Measurements from ENCODE around the gene MRI1.
"Not testable (repeated sequence)": the region's sequence is repeated elsewhere in the genome, so short reads cannot be mapped to it uniquely, and the experiment has no call there.

The MRI1 gene

DNA sequence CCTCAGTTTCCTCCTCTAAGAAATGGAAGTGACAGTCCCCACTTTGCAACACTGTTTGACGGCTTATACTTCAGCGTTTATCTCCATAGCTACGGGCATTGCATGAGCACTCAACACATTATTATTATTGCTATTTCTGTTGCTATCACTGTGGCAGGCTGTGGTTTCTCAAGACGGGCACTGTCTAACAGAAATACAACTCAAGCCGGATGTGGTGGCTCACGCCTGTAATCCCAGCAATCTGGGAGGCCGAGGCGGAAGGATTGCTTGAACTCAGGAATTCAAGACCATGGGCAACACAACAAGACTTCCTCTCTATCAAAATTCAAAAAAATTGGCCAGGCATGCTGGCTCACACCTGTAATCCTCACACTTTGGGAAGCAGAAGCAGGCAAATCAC is 26.0 kb downstream of the MRI1 start:
- no peaks in the 10 kb centered on the region for H3K9me3 Mint-ChIP-seq
- H3K4me1 Mint-ChIP-seq, result peaks cover 16% of the 10 kb centered on the region
- DNase-seq, result no peak
- no peak overlapping the region for H3K4me3 Mint-ChIP-seq
- H3K36me3 Mint-ChIP-seq (ENCODE audit: low read depth), result no peaks in the 10 kb centered on the region
- TF ChIP-seq, protein P1, sequence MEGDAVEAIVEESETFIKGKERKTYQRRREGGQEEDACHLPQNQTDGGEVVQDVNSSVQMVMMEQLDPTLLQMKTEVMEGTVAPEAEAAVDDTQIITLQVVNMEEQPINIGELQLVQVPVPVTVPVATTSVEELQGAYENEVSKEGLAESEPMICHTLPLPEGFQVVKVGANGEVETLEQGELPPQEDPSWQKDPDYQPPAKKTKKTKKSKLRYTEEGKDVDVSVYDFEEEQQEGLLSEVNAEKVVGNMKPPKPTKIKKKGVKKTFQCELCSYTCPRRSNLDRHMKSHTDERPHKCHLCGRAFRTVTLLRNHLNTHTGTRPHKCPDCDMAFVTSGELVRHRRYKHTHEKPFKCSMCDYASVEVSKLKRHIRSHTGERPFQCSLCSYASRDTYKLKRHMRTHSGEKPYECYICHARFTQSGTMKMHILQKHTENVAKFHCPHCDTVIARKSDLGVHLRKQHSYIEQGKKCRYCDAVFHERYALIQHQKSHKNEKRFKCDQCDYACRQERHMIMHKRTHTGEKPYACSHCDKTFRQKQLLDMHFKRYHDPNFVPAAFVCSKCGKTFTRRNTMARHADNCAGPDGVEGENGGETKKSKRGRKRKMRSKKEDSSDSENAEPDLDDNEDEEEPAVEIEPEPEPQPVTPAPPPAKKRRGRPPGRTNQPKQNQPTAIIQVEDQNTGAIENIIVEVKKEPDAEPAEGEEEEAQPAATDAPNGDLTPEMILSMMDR (IDR thresholded peaks at IDR 0.05), result no peak
- H3K27ac Mint-ChIP-seq, result no peak overlapping the region
- H3K27me3 Mint-ChIP-seq (ENCODE audit: low read depth, poor library complexity), result peaks cover 14% of the 10 kb centered on the region

DNA sequence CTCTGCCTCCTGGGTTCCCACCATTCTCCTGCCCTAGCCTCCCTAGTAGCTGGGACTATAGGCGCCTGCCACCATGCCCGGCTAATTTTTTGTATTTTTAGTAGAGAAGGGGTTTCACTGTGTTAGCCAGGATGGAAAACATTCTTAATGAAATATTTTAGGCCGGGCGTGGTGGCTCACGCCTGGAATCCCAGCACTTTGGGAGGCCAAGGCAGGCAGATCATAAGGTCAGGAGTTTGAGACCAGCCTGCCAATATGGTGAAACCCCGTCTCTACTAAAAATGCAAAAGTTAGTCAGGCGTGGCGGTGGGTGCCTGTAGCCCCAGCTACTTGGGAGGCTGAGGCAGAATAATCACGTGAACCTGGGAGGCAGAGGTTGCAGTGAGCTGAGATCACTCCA is 29.0 kb downstream of the MRI1 start:
- H3K9me3 Mint-ChIP-seq; H3K36me3 Mint-ChIP-seq (ENCODE audit: low read depth); H3K27me3 Mint-ChIP-seq (ENCODE audit: low read depth, poor library complexity); H3K27ac Mint-ChIP-seq; DNase-seq: not testable (repeated sequence)
- Mint-ChIP-seq H3K4me1 (peaks cover 24% of the 10 kb centered on the region), H3K4me3 (peak overlapping the region; percentile 95)

DNA sequence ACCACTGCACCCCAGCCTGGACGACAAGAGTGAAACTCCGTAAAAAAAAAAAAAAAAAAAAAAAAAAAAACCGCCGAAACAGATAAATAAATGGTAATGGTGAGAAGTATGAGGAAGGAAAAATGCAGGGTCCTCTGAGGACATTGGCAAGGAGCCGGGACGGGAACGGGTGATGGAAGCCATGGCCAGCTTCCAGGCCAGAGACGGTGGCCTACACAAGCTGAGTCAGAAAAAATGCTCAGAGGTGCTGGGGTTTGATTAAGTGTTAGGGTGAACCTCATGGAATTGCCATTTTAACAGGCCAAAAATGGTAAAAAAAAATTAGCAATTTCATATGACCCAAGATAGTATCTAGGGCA is 30.1 kb downstream of the MRI1 start:
- Mint-ChIP-seq H3K36me3 (ENCODE audit: low read depth) (peaks cover under 1% of the 10 kb centered on the region), H3K4me3 (peak overlapping the region; percentile 95), H3K27me3 (ENCODE audit: low read depth, poor library complexity) (peaks cover 3% of the 10 kb centered on the region), H3K27ac (no peak overlapping the region), H3K4me1 (peaks cover 24% of the 10 kb centered on the region), H3K9me3 (no peaks in the 10 kb centered on the region)
- TF ChIP-seq, protein P1 (IDR thresholded peaks at IDR 0.05), result no peak
- no peak for DNase-seq

DNA sequence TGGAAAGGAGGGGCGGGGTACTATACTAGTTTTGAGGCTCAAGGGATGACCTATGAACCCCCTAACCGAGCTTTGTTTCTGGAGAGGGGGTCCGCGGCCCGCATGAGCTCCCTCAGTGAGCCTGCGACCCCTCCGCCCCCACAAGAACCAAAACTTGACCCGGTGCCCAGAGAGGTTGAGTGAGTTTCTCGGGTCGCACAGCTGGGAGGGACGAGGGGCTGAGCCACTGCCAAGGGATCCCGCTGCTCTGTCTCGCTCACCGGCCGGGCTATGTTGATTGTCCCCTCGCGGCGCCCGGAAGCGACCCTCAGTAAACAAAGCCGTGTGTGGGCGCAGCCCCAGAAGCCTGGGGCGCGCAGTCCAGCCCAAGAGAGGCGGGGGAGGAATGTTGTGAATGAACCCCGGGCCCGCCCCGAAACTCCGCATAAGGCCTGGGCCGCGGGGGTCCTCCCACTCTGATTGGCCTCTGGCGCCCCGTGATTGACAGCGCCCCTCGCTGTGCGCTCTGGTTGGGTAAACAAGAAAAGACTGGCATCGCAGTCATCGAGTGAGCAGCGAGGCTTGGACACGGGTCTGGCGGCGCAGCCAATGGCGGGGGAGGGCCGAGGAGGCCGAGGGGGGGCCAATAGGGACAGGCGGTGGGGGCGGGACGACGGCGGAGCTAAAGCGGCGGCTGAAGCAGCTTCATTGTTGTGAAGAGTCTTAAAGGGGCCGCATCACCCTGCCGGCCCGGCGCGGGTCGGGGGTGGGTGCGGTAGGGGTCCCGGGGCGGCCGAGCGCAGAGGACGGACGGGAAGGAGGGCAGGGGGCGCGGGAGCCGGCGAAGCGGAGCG is 30.7 kb downstream of the MRI1 start, which contains the start of gene ZSWIM4:
Gene ZSWIM4 (plus strand): TSS at position 687 of the 833 bp plus-strand sequence. CDS start 206 bp downstream, outside the sequence.
- TF ChIP-seq, protein P1 (IDR thresholded peaks at IDR 0.05), result no peak
- no peaks in the 10 kb centered on the region for H3K9me3 Mint-ChIP-seq
- no peak within 1 kb of the TSS for H3K27ac Mint-ChIP-seq
- H3K27me3 Mint-ChIP-seq (ENCODE audit: low read depth, poor library complexity), result peaks cover 3% of the 10 kb centered on the region
- peaks cover 24% of the 10 kb centered on the region for H3K4me1 Mint-ChIP-seq
- H3K4me3 Mint-ChIP-seq, result peak within 1 kb of the TSS; percentile 95
- peaks cover 5% of the 10 kb centered on the region for H3K36me3 Mint-ChIP-seq (ENCODE audit: low read depth)
- peak; percentile 97 for DNase-seq

DNA sequence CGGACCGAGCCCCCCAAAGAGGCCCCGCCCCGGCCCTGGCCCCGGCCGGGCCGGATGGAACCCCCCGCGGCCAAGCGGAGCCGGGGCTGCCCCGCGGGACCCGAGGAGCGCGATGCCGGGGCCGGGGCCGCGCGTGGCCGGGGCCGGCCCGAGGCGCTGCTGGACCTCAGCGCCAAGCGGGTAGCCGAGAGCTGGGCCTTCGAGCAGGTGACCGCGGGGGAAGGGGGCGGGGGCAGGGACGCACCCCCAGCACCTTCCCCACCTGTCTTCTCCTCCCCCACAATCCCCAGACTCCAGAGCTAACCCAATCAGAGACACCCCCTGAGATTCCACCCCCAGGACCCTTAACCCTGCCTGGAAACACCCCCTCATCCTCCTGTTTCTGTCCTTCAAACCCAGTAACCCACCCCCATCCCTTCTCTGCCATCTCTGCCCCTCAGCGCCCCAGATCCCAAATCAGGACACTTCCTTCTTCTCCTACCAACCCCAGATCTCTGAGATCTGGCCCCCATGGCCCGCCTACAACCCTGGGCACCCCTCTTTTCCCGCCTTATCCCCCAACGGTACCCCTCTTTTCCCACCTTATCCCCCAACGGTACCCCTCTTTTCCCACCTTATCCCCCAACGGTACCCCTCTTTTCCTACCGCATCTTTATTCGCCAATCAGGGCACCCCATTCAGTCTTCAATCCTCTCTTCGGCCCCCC is 31.4 kb downstream of the MRI1 start:
- H3K27ac Mint-ChIP-seq, result no peak overlapping the region
- H3K27me3 Mint-ChIP-seq (ENCODE audit: low read depth, poor library complexity), result peaks cover 3% of the 10 kb centered on the region
- H3K36me3 Mint-ChIP-seq (ENCODE audit: low read depth), result peaks cover 9% of the 10 kb centered on the region
- peaks cover 24% of the 10 kb centered on the region for H3K4me1 Mint-ChIP-seq
- peak overlapping the region; percentile 95 for H3K4me3 Mint-ChIP-seq
- no peaks in the 10 kb centered on the region for H3K9me3 Mint-ChIP-seq
- no peak for DNase-seq
- TF ChIP-seq, protein P1 (IDR thresholded peaks at IDR 0.05), result no peak

DNA sequence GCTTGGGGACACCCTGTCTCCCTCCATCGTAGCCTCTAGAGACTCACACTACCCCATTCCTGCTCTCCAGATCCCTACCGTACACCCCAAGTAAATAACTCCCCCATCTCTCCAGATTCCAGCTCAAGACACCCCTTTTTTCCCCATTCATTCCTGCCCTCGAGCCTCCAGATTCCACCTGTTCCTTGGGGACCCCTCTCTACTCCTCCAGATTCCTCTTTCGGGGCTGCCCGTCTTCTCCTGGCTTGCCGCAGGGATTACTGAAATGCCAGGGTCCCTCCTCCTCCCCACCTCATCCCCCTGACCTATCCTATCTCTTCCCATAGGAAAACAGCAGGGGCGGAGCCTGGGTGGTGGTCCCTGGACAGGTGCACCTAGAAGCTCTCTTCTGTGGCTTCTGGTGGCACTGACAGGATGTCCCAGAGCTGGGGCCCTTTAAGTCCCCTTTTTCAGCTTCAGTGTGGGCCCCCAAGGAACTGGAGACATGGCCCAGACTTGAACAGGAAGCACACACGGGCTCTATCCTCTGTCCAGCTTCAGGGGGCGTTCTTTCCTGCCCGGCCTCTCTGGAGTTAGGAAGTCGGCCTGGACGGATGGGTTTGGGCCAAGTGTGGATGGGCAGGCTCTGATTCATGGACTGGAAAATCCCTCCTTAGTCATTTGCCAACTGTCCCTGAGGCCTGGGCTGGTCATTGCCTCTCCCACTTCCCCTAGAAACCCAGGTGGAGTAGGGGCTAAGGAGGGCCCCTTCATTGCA is 32.2 kb downstream of the MRI1 start:
- no peak overlapping the region for H3K27ac Mint-ChIP-seq
- H3K4me3 Mint-ChIP-seq, result peak overlapping the region; percentile 89
- H3K4me1 Mint-ChIP-seq, result peaks cover 24% of the 10 kb centered on the region
- peaks cover 3% of the 10 kb centered on the region for H3K27me3 Mint-ChIP-seq (ENCODE audit: low read depth, poor library complexity)
- DNase-seq, result peak; percentile 36
- TF ChIP-seq, protein P1 (IDR thresholded peaks at IDR 0.05), result no peak
- H3K9me3 Mint-ChIP-seq, result no peaks in the 10 kb centered on the region
- H3K36me3 Mint-ChIP-seq (ENCODE audit: low read depth), result peaks cover 16% of the 10 kb centered on the region

All from nephron progenitor cell (in vitro differentiated cells).